GM19351 (cell line): ENCODE results near the gene PDZRN3.

Source experiments
- ATAC-seq: cut with Tn5 transposase; IDR thresholded peaks from one replicate; pipeline ENCODE4 v1.9.1; 2021; ENCODE audit warnings: mild to moderate bottlenecking, moderate library complexity; ENCODE audit not compliant: unreplicated experiment

Gene PDZRN3

GRCh38 chr3:73624821-73625665, at the start of gene PDZRN3:
TSS of gene PDZRN3 (minus strand) at chr3:73624941.
- no peak for ATAC-seq

- no peak for ATAC-seq
These were observed 49.5 kb upstream of the PDZRN3 start for GRCh38 chr3:73674280-73674679.

DNA sequence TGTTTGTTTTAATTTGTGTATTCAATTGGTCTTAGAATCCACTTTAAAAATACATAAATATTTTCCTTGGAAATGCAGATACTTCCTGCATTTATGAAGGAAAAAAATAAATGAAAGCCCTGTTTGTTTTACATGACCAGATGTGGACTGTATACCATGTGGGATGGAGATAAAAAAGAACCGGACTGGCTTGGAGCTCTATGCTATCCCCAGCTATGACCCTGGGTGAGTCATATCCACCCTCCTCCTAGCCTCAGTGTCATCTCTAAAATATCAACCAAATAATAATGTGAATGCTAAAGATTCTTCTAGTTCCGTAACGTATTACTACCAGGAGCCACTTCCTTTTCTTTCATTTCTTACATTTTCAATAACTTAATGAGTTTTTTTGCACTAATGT, 44.5 kb upstream of the PDZRN3 start:
- no peak for ATAC-seq

DNA sequence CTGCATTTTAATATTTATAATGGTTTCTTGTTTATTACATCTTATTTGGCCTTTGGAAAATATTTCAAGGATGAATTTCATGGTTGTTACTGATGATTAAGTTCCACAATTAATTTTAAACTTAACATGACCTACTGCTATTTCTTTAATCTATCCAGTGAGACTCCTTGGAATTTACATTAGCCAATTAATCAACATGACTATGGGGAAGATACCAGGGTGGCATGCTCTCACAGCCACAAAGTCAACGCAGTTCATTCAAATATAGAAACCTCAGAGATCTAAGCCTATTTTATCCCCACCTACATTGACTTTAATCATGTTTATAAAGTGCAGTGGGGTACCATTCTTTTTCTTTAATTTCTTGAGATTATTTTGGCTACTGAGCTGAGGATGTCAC, 43.6 kb upstream of the PDZRN3 start:
- no peak for ATAC-seq

GRCh38 chr3:73667889-73668288, 43.1 kb upstream of the PDZRN3 start:
- ATAC-seq: no peak

DNA sequence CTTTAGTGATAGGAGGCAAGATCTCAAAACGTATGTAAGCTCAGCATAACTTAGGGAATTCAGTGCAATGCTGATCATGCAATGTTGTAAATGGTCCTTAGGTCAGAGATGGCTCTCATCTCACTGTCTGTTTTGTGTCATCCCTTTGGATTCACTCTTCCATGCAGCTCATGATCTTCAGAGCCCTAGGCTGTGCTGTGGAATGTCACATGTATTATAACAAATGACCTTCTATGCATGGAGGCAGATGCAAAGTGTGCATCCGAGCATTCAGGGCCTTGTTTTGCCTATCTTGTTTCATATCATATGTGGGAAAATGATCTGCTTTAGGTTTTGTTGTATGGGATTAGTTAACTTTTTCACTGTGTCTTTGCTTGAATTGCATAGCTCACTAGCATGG, 40.5 kb upstream of the PDZRN3 start:
- ATAC-seq: no peak

DNA sequence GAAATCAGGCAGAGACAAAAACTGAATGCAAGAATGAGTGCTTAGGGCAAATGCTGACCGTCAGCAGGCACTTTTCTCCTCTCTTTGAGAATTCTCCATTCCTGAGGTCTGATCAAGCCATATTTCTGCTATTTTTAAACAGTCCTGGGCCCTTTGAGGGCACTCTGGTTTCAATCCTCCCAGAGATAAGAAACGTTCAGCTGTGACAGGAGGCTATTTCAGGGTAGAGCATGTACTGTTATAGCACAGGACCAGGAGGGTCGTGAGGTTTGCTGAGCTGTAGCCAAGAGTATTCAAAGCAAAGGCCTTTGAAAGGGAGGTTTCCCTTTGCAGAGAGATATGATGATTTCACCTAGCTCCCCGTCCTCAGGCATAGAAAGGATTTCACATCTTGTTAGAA, 39.6 kb upstream of the PDZRN3 start:
- no peak for ATAC-seq

DNA sequence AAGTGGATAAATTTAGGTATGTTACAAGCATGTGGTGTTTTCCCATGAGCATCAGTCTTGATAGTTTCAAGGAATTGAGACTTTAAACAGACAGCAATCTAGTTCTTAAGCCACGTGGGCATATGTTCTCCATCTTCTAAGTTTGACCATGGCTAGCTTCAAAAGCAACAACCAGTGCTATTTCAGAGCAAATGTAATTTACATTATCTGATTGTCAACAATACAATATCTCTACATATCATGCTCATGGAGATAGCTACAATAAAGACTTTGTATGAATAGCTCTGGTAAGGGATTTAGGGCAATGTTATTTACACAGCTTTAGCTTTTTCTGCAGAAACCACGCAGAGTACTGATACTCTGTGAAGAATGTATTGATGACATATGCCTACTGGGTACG, 38.8 kb upstream of the PDZRN3 start:
- ATAC-seq: no peak

- ATAC-seq: no peak
These were observed 36.5 kb upstream of the PDZRN3 start for GRCh38 chr3:73661265-73661664.

- ATAC-seq: no peak
These were observed 33.5 kb upstream of the PDZRN3 start for GRCh38 chr3:73658227-73658626.

GRCh38 chr3:73657186-73657585, 32.4 kb upstream of the PDZRN3 start:
- no peak for ATAC-seq

DNA sequence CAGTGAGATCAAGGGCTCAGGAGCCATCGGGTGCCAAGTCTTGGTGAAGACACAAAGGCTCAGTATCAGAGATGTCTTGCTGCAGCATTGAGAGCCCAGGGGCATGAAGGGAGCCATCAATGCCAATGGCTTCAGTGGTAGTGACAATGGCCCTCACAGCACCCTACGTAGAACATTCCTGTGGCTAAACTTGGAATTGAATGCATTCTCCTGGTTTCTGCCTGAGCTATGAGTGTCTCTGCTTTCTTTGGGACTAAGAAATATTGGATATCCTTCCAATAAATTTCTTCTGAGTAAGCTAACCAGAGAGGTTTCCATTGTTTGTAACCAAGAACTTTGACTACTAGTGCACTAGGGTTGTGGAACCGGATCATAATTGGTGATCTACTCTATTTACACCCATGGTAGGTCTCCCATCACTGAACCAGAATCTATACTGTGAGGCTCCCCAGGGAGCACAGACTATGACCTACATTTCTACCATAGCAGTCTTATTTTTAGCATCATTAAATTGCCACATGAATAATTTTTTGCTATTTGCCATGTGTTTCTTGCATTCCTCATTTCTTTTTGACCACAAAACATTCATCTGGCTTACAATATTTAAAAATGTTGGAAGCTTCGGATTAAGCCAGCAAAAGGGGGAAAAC, 31.6 kb upstream of the PDZRN3 start:
- no peak for ATAC-seq

- ATAC-seq: no peak
These were observed 30.5 kb upstream of the PDZRN3 start for GRCh38 chr3:73655197-73655596.

GRCh38 chr3:73653877-73654276, 29.1 kb upstream of the PDZRN3 start:
- ATAC-seq: no peak

DNA sequence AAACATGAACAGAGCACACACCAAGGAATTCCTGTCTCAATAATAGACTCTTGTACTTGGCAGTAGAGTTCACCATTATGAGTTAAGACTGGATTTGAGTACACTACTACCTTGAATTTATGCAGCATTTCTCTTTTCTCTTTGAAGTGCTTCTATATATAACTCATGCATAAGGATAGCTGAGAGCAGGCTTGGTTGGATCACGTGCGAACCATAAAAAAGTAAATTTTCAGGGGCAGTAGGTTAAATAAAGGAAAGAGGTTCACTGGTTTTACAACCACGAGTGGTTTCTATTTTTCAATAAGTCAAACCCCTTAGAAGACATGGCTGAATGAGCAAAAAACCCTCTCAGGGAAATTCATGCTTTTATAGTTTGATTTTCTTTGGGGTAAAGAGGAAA, 28.6 kb upstream of the PDZRN3 start:
- ATAC-seq: no peak

DNA sequence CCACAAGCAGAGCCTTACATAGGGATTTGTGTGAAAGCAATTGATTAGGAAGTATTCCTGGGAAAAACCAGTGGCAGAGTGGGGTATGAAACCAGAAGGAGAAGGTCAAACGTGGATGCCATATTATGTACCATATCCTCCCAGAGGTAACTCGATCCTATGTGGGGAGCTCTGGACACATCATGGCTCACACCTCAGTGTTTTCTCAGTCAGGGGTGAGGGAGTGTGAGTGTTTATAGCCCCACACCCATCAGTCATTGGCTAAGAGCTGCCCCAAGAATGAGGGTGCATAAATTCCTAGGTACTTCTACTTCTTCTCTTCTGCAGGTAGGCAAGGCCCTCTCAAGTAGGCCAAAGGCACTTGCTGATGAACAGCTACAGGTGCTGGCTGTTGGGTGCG, 28.2 kb upstream of the PDZRN3 start:
- ATAC-seq: no peak

DNA sequence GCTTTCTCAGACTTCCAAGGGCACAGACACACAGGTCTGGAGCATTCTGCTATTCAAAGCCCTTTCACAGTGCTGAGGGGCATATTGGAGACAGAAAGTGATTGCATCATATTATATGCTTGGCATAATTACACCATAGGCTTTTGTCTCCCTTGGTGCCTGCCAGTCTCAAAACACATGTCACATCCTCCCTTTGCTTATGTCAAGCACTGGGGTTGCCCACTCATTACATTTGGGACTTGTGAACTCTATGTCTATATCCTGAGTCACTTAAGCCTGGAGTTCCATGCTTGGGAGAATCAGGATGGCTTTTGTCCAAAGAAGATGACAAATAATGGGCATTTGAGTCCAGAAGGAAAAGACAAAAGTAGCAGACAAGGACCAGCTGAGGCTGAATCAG, 12.3 kb upstream of the PDZRN3 start:
- no peak for ATAC-seq

- no peak for ATAC-seq
These were observed 10.5 kb upstream of the PDZRN3 start for GRCh38 chr3:73635254-73635653.

DNA sequence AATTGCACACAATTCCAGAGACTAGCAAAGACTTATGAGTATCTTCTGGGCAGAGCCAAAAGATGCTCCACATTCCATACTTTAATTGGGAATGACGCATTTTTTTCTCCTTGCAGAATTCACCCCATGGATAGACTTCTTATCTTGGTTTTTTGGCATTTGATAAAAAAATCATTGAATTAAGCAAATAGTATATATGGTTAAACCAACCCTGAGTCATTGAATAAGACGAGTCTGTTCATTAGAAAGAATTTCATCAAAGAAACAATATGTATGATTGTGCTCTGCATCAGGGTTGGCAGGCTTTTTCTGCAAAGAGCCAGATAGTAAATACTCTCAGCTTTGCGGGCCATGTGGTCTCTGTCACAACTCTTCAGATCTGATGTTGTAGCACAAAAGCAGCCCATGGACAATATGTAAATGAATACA, 9.2 kb upstream of the PDZRN3 start:
- no peak for ATAC-seq

- no peak for ATAC-seq
These were observed 8.7 kb upstream of the PDZRN3 start for GRCh38 chr3:73633453-73633852.

GRCh38 chr3:73626106-73626505, 1.4 kb upstream of the PDZRN3 start:
- ATAC-seq: no peak

- no peak for ATAC-seq
These were observed 522 bp downstream of the PDZRN3 start for GRCh38 chr3:73624017-73624820.
